GM12878 (cell line): Measurements from ENCODE around the gene RPS3. TPM values are rescaled to one million over a fixed set of nuclear protein-coding genes. Genes with fewer than 3 reads are reported as not detected.

Experiments
- ATAC-seq: fragments of 200-7000 bp; cut with Tn5 transposase; 3 replicates; pipeline ENCODE4 v1.9.1; 2020; ENCODE audit warnings: mild to moderate bottlenecking, moderate library complexity
- BruUV-seq: library from RNA; stranded (reverse); fragments of 400-500 nt; replicated peaks from 2 replicates; lab custom pipeline; 2021; lab: Mats Ljungman, UMichigan
- CTCF ChIA-PET: fragments of 300-600 bp; sonication (Branson Sonifier 250); formaldehyde crosslinking; extraction: SDS; loops from one replicate; lab custom pipeline; 2021; ENCODE audit warnings: inconsistent platforms; lab: Yijun Ruan, JAX
- POLR2A ChIA-PET: fragments of 350-600 bp; formaldehyde crosslinking; extraction: SDS; loops from one replicate; lab custom pipeline; 2021; ENCODE audit warnings: inconsistent platforms; lab: Charles Lee
- RAD21 ChIA-PET: fragments of 300-600 bp; sonication (Branson Sonifier 250); formaldehyde crosslinking; loops from one replicate; lab custom pipeline; 2023; ENCODE audit warnings: antibody characterized with exemption; ENCODE audit not compliant: unreplicated experiment; lab: Charles Lee
- SMC1A ChIA-PET: fragments of 300-600 bp; sonication (Branson Sonifier 250); formaldehyde crosslinking; loops from one replicate; lab custom pipeline; 2023; ENCODE audit not compliant: unreplicated experiment, uncharacterized antibody; lab: Charles Lee
- DNase-seq: peaks from one replicate; pipeline ENCODE4 v3.0.0-alpha.2; 2011; ENCODE audit warnings: low read depth, low spot score
- FAIRE-seq: peaks from 3 replicates; lab custom pipeline; 2011; peaks lifted over from hg19 to GRCh38; lab: Jason Lieb, UNC
- H2AFZ ChIP-seq: 2 replicates; pipeline ENCODE4 v1.6.0; 2011; ENCODE audit warnings: low read depth, low read length, control low read depth; ENCODE audit not compliant: control insufficient read depth
- H3K27ac ChIP-seq: 2 replicates; pipeline ENCODE4 v1.5.1; 2011; ENCODE audit warnings: control low read depth; ENCODE audit not compliant: control insufficient read depth, insufficient read depth
- H3K27me3 ChIP-seq, 2 experiments: replicated peaks in 1 of 2; 2 replicates each; pipeline versions ENCODE4 v1.6.0 to v1.6.1; 2011; ENCODE audit warnings: low read length in 1 of 2; ENCODE audit not compliant: control insufficient read depth in 2 of 2, insufficient read depth in 2 of 2
- H3K36me3 ChIP-seq, 2 experiments: 2 replicates each; pipeline ENCODE4 v1.5.1; 2011; ENCODE audit warnings: low read length in 1 of 2; ENCODE audit not compliant: control insufficient read depth in 2 of 2, insufficient read depth in 2 of 2
- H3K4me1 ChIP-seq: 2 replicates; pipeline ENCODE4 v1.6.1; 2011; ENCODE audit warnings: mild to moderate bottlenecking, low read length, moderate library complexity, mixed read lengths; ENCODE audit not compliant: control insufficient read depth, insufficient read depth
- H3K4me2 ChIP-seq: 2 replicates; pipeline ENCODE4 v1.6.0; 2011; ENCODE audit warnings: control low read depth; ENCODE audit not compliant: control insufficient read depth, insufficient read depth
- H3K4me3 ChIP-seq: fragments of 200-600 bp; sonication (generic); 2 replicates; pipeline ENCODE4 v1.5.1; 2016
- H3K79me2 ChIP-seq: 2 replicates; pipeline ENCODE4 v1.6.0; 2011; ENCODE audit warnings: low read length; ENCODE audit not compliant: control insufficient read depth, insufficient read depth
- H3K9ac ChIP-seq: 2 replicates; pipeline ENCODE4 v1.8.0; 2011; ENCODE audit warnings: low read length, control low read depth, mixed read lengths; ENCODE audit not compliant: control insufficient read depth, insufficient read depth
- H3K9me3 ChIP-seq: replicated peaks from 3 replicates; pipeline ENCODE4 v1.5.1; 2011; ENCODE audit warnings: mild to moderate bottlenecking, low read length; ENCODE audit not compliant: control insufficient read depth, insufficient read depth
- H4K20me1 ChIP-seq: 2 replicates; pipeline ENCODE4 v1.6.0; 2011; ENCODE audit not compliant: control insufficient read depth, insufficient read depth
- BCL11A ChIP-seq: IDR thresholded peaks from 2 replicates; pipeline ENCODE4 v1.6.1; 2011; ENCODE audit warnings: low read depth, low read length
- IKZF2 ChIP-seq, 2 experiments: fragments of 450-650 bp; IDR thresholded peaks; 2 replicates each; pipeline ENCODE4 v1.6.1; 2017; ENCODE audit warnings: mild to moderate bottlenecking in 2 of 2, moderate library complexity in 2 of 2
- NBN ChIP-seq: fragments of 450-650 bp; IDR thresholded peaks from 2 replicates; pipeline ENCODE4 v1.6.1; 2016
- WGBS: methylation state at CpG from one replicate; pipeline ENCODE4 v1.1.6; 2016; ENCODE audit warnings: low lambda C conversion rate; ENCODE audit not compliant: insufficient replicate concordance, insufficient coverage; ENCODE audit errors: missing lambda C conversion rate; 5-methylcytosine and 5-hydroxymethylcytosine counted together
- in situ Hi-C: fragments of 300-500 bp; cut with MboI; formaldehyde crosslinking; loops from 9 replicates; pipeline ENCODE4 v1.14.3; 2018; ENCODE audit warnings: mixed read lengths
- intact Hi-C: fragments of 100-400 bp; cut with micrococcal nuclease; formaldehyde crosslinking; loops from one replicate; pipeline ENCODE4 v1.14.2; 2022; ENCODE audit not compliant: unreplicated experiment
- polyA plus RNA-seq, 11 experiments: library from polyadenylated mRNA; depleted of rRNA in 4 of 11; unstranded in 6 of 11; stranded (reverse) in 5 of 11; fragments of >200 nt; fragmentation: Nextera tagmentation in 4 of 11; fragmentation: Illumina TruSeq in 1 of 11; extraction: Ambion mirVana in 4 of 11; extraction: Trizol in 1 of 11; gene quantifications; 1 replicate in 1 of 11; 2 replicates in 10 of 11; pipeline versions ENCODE4 v1.2.1 to v1.2.3, GENCODE V29; 2011 to 2016; ENCODE audit warnings: inconsistent platforms in 2 of 11, missing spikeins in 2 of 11, low read depth in 1 of 11
- total RNA-seq, 4 experiments: library from RNA; depleted of rRNA in 3 of 4; stranded (reverse); fragments of >200 nt in 3 of 4; fragmentation: Illumina TruSeq in 1 of 4; extraction: Trizol in 1 of 4; gene quantifications; 2 replicates each; pipeline versions ENCODE4 v1.2.1 to v1.2.3, GENCODE V29; 2013 to 2021
- TF ChIP-seq, protein P1 (sequence below): fragments of 450-650 bp; IDR thresholded peaks from 2 replicates; pipeline ENCODE4 v1.6.1; 2018; ENCODE audit warnings: mild to moderate bottlenecking, low read depth, moderate library complexity; ENCODE audit not compliant: partially characterized antibody
- TF ChIP-seq, protein P2 (sequence below): fragments of 450-650 bp; IDR thresholded peaks from 2 replicates; pipeline ENCODE4 v1.6.1; 2017; ENCODE audit warnings: mild to moderate bottlenecking, moderate library complexity

The RPS3 gene
- total and polyA plus RNA-seq, 10 of the 15 experiments (the other 5 are each of a cell fraction or from before 2014, with no cell fraction given), result 2,127 to 9,556 (median 4,327) TPM

DNA sequence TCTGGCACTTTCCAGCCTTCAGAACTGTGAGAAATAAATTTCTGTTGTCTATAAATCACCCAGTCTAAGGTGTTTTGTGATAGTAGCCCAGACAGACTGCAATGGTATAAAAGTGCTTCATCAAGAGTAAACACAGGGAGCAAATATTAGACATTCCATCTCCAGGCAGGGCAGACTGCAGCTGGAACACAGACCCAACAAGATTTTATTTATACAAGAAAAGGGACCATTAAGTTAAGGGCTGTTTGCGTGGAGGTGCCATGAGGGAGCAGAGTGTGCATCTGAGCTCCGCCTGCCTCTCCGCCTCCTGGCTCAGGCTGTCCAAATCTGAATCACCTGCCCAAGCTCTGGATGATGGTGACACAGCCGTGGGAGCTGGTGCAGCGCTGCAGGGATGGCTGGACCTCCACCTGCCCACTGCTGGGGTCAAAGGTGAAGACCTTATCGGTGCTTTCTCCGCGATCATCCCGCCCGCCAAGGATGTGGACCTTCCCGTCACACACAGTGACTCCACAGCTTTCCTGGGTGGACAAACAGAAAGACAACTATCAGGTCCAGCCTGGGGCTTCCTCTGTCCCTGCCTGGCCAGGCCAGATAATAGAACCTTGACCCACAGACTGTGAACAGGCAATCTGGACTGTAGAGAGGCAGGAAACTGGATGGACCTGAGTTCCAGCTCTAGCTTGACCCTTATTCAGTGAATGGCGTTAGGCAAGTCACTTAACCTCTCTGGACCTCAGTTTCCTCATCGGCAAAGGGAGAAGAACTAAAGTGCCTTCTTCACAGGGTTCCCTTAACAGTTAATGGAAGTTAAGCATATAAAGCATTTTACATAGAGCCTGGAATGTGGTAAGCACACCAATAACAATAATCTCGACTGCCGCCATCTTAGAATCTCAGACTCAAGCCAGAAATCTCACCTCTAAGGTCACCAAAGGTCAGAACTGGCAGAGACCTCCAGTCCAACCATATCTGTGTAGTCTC is 23.2 kb downstream of the RPS3 start:
- H3K36me3 ChIP-seq, result peaks cover 2 to 3% of the 10 kb centered on the region in 2 experiments; a peak in 2 of 4 replicates
- POLR2A ChIA-PET, result interaction anchor here (0.5 kb wide), 1 partner anchor 103 kb away, joined by 5 read pairs; the partner anchor contains the start of gene GDPD5
- SMC1A ChIA-PET, result no interaction called here
- in situ Hi-C loops (no loop called here), intact Hi-C loops (no loop called here)
- BruUV-seq, result no TSS peak
- H3K27me3 ChIP-seq, result no peaks in the 10 kb centered on the region
- no peak overlapping the region for H3K27ac ChIP-seq
- H3K79me2 ChIP-seq, result no peaks in the 10 kb centered on the region
- no peak overlapping the region for H3K4me3 ChIP-seq
- H3K9me3 ChIP-seq, result no peaks in the 10 kb centered on the region
- CTCF ChIA-PET, result interaction anchor here (1.0 to 2.4 kb wide), 2 partner anchors 22 to 111 kb away, joined by 3 to 5 read pairs; no protein-coding TSS in a partner anchor
- no peak for ATAC-seq
- no peak for DNase-seq
- no peak overlapping the region for H2AFZ ChIP-seq
- no peak for FAIRE-seq
- no peak overlapping the region for H3K4me2 ChIP-seq
- no peaks in the 10 kb centered on the region for H3K4me1 ChIP-seq
- 99% methylated on average over 15 of the region's 15 CpGs for WGBS
- H3K9ac ChIP-seq, result no peak overlapping the region
- no peaks in the 10 kb centered on the region for H4K20me1 ChIP-seq
- TF ChIP-seq IKZF2 (IDR thresholded peaks at IDR 0.05), result no peak
- TF ChIP-seq NBN, result no peak
- TF ChIP-seq, protein P1, sequence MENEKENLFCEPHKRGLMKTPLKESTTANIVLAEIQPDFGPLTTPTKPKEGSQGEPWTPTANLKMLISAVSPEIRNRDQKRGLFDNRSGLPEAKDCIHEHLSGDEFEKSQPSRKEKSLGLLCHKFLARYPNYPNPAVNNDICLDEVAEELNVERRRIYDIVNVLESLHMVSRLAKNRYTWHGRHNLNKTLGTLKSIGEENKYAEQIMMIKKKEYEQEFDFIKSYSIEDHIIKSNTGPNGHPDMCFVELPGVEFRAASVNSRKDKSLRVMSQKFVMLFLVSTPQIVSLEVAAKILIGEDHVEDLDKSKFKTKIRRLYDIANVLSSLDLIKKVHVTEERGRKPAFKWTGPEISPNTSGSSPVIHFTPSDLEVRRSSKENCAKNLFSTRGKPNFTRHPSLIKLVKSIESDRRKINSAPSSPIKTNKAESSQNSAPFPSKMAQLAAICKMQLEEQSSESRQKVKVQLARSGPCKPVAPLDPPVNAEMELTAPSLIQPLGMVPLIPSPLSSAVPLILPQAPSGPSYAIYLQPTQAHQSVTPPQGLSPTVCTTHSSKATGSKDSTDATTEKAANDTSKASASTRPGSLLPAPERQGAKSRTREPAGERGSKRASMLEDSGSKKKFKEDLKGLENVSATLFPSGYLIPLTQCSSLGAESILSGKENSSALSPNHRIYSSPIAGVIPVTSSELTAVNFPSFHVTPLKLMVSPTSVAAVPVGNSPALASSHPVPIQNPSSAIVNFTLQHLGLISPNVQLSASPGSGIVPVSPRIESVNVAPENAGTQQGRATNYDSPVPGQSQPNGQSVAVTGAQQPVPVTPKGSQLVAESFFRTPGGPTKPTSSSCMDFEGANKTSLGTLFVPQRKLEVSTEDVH, result no peak
- TF ChIP-seq, protein P2, sequence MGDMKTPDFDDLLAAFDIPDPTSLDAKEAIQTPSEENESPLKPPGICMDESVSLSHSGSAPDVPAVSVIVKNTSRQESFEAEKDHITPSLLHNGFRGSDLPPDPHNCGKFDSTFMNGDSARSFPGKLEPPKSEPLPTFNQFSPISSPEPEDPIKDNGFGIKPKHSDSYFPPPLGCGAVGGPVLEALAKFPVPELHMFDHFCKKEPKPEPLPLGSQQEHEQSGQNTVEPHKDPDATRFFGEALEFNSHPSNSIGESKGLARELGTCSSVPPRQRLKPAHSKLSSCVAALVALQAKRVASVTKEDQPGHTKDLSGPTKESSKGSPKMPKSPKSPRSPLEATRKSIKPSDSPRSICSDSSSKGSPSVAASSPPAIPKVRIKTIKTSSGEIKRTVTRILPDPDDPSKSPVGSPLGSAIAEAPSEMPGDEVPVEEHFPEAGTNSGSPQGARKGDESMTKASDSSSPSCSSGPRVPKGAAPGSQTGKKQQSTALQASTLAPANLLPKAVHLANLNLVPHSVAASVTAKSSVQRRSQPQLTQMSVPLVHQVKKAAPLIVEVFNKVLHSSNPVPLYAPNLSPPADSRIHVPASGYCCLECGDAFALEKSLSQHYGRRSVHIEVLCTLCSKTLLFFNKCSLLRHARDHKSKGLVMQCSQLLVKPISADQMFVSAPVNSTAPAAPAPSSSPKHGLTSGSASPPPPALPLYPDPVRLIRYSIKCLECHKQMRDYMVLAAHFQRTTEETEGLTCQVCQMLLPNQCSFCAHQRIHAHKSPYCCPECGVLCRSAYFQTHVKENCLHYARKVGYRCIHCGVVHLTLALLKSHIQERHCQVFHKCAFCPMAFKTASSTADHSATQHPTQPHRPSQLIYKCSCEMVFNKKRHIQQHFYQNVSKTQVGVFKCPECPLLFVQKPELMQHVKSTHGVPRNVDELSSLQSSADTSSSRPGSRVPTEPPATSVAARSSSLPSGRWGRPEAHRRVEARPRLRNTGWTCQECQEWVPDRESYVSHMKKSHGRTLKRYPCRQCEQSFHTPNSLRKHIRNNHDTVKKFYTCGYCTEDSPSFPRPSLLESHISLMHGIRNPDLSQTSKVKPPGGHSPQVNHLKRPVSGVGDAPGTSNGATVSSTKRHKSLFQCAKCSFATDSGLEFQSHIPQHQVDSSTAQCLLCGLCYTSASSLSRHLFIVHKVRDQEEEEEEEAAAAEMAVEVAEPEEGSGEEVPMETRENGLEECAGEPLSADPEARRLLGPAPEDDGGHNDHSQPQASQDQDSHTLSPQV, result no peak
- TF ChIP-seq BCL11A, result no peak
- TF ChIP-seq, all 136 proteins: peak for 0
- RAD21 ChIA-PET, result no interaction called here
